ENCODE data around the gene PPIC. TPM values are rescaled to one million over a fixed set of nuclear protein-coding genes. Genes with fewer than 3 reads are reported as not detected.

The PPIC gene
- total RNA-seq, 3 donors from 2014 or later (not counting 1 experiment from before 2014, with no cell fraction given), result not detected

- H3K9me3 Mint-ChIP-seq, result no peaks in the 10 kb centered on the region
- ATAC-seq (no peak), DNase-seq (no peak)
- intact Hi-C loops (cut with micrococcal nuclease), result no loop called here
- WGBS (ENCODE audit: insufficient coverage), result no CpG with 5 or more reads among the region's 1 CpG
- peaks cover 0 to 6% of the 10 kb centered on the region in 2 donors for H3K4me1 Mint-ChIP-seq
- H3K27ac Mint-ChIP-seq, result no peak overlapping the region
- no peaks in the 10 kb centered on the region for H3K27me3 Mint-ChIP-seq (ENCODE audit: low read depth in 2 of 2)
- no peaks in the 10 kb centered on the region for H3K4me1 ChIP-seq (ENCODE audit: control insufficient read depth, insufficient read depth, low read length)
- no peaks in the 10 kb centered on the region for H3K36me3 Mint-ChIP-seq
- no peak overlapping the region for H3K4me3 Mint-ChIP-seq
- no peak for TF ChIP-seq CTCF (IDR thresholded peaks at IDR 0.05)
- no peaks in the 10 kb centered on the region for H3K27me3 ChIP-seq (ENCODE audit: control insufficient read depth, insufficient read depth, low read length)
- H3K27ac ChIP-seq (ENCODE audit: low read length), result no peak overlapping the region
- no peaks in the 10 kb centered on the region for H3K9me3 ChIP-seq (ENCODE audit: control insufficient read depth, insufficient read depth, low read length)
- no peak overlapping the region for H3K4me3 ChIP-seq (ENCODE audit: low read length)
- no peaks in the 10 kb centered on the region for H3K36me3 ChIP-seq (ENCODE audit: control insufficient read depth, insufficient read depth, low read length)
Measured at GRCh38 chr5:122982376-122982775, 54.1 kb downstream of the PPIC start.

- no peak for TF ChIP-seq CTCF (IDR thresholded peaks at IDR 0.05)
- 72% methylated on average over 2 of the region's 2 CpGs for WGBS (ENCODE audit: insufficient coverage)
- no peaks in the 10 kb centered on the region for H3K9me3 Mint-ChIP-seq
- Histone ChIP-seq H3K36me3 (ENCODE audit: control insufficient read depth, insufficient read depth, low read length) (no peaks in the 10 kb centered on the region), H3K27ac (ENCODE audit: low read length) (no peak overlapping the region), H3K4me3 (ENCODE audit: low read length) (no peak overlapping the region), H3K27me3 (ENCODE audit: control insufficient read depth, insufficient read depth, low read length) (no peaks in the 10 kb centered on the region), H3K9me3 (ENCODE audit: control insufficient read depth, insufficient read depth, low read length) (no peaks in the 10 kb centered on the region), H3K4me1 (ENCODE audit: control insufficient read depth, insufficient read depth, low read length) (no peaks in the 10 kb centered on the region)
- H3K4me1 Mint-ChIP-seq, result peaks cover 0 to 6% of the 10 kb centered on the region in 2 donors
- no peaks in the 10 kb centered on the region for H3K27me3 Mint-ChIP-seq (ENCODE audit: low read depth in 2 of 2)
- ATAC-seq (no peak), DNase-seq (no peak)
- intact Hi-C loops (cut with micrococcal nuclease), result no loop called here
- no peaks in the 10 kb centered on the region for H3K36me3 Mint-ChIP-seq
- no peak overlapping the region for H3K27ac Mint-ChIP-seq
- no peak overlapping the region for H3K4me3 Mint-ChIP-seq
Measured at GRCh38 chr5:122981846-122982245, 54.7 kb downstream of the PPIC start.

- Histone ChIP-seq H3K27me3 (ENCODE audit: control insufficient read depth, insufficient read depth, low read length) (no peaks in the 10 kb centered on the region), H3K4me3 (ENCODE audit: low read length) (no peak overlapping the region), H3K9me3 (ENCODE audit: control insufficient read depth, insufficient read depth, low read length) (no peaks in the 10 kb centered on the region), H3K36me3 (ENCODE audit: control insufficient read depth, insufficient read depth, low read length) (no peaks in the 10 kb centered on the region), H3K27ac (ENCODE audit: low read length) (no peak overlapping the region), H3K4me1 (ENCODE audit: control insufficient read depth, insufficient read depth, low read length) (no peaks in the 10 kb centered on the region)
- Mint-ChIP-seq H3K4me1 (no peaks in the 10 kb centered on the region), H3K9me3 (no peaks in the 10 kb centered on the region), H3K36me3 (no peaks in the 10 kb centered on the region), H3K27me3 (ENCODE audit: low read depth in 2 of 2) (peaks cover 0 to 7% of the 10 kb centered on the region in 2 donors), H3K4me3 (no peak overlapping the region), H3K27ac (no peak overlapping the region)
- no peak for TF ChIP-seq CTCF (IDR thresholded peaks at IDR 0.05)
- intact Hi-C loops (cut with micrococcal nuclease), result no loop called here
- WGBS (ENCODE audit: insufficient coverage), result 93% methylated on average over 5 of the region's 5 CpGs
- DNase-seq, result no peak
- no peak for ATAC-seq
Measured at GRCh38 chr5:122978644-122979297, 57.8 kb downstream of the PPIC start.

GRCh38 chr5:122978068-122978467 lies 58.5 kb downstream of the PPIC start:
- no peak for DNase-seq
- no peak for TF ChIP-seq CTCF (IDR thresholded peaks at IDR 0.05)
- 100% methylated on average over 2 of the region's 2 CpGs for WGBS (ENCODE audit: insufficient coverage)
- Histone ChIP-seq H3K27ac (ENCODE audit: low read length) (no peak overlapping the region), H3K4me3 (ENCODE audit: low read length) (no peak overlapping the region), H3K9me3 (ENCODE audit: control insufficient read depth, insufficient read depth, low read length) (no peaks in the 10 kb centered on the region), H3K36me3 (ENCODE audit: control insufficient read depth, insufficient read depth, low read length) (no peaks in the 10 kb centered on the region), H3K27me3 (ENCODE audit: control insufficient read depth, insufficient read depth, low read length) (no peaks in the 10 kb centered on the region), H3K4me1 (ENCODE audit: control insufficient read depth, insufficient read depth, low read length) (no peaks in the 10 kb centered on the region)
- Mint-ChIP-seq H3K9me3 (no peaks in the 10 kb centered on the region), H3K36me3 (no peaks in the 10 kb centered on the region), H3K4me3 (no peak overlapping the region), H3K27me3 (ENCODE audit: low read depth in 2 of 2) (peaks cover 0 to 7% of the 10 kb centered on the region in 2 donors), H3K27ac (no peak overlapping the region), H3K4me1 (no peaks in the 10 kb centered on the region)
- no peak for ATAC-seq
- intact Hi-C loops (cut with micrococcal nuclease), result no loop called here

All from natural killer cell (primary cell).